ENCODE measurements around the gene PTPRN2.

PTPRN2 gene

DNA sequence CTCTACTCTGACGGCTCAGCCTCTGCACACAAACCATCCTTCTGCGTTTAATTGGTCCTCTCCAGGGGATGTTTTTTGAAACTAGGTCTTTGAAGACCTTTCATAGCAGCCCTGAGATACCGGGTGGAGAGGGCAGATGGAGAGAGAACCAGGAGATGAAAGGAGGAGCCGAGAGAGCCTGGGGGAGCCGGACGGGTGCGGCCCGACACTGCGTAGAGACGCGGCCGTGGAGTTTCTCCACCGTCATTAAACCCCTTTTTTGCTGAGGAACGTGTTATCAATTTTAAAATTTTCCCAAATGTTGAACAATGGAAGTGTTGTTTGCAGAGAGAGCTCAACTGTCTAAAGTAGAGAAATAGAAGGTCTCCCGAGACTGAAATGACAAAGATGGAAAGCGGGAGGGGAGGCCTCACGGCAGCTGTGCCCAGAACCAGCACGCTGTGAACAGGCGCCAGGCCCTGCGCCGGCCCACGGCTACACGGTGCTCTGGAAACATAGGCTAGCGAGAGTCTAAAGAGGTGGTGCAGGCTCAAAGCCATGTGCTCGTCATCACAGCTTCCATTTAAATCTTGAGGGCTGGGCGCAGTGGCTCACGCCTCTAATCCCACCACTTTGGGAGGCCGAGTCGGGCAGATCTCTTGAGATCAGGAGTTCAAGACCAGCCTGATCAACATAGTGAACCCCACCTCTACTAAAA lies 307.0 kb downstream of the PTPRN2 start:
- Mint-ChIP-seq H3K4me1 (peaks cover 23% of the 10 kb centered on the region), H3K27me3 (ENCODE audit: low read depth, poor library complexity) (peaks cover 15% of the 10 kb centered on the region), H3K36me3 (ENCODE audit: low read depth) (no peaks in the 10 kb centered on the region), H3K9me3 (no peaks in the 10 kb centered on the region), H3K4me3 (no peak overlapping the region), H3K27ac (no peak overlapping the region)
- TF ChIP-seq CTCF (IDR thresholded peaks at IDR 0.05), result no peak
- no peak for DNase-seq

- no peaks in the 10 kb centered on the region for H3K36me3 Mint-ChIP-seq (ENCODE audit: low read depth)
- TF ChIP-seq CTCF (IDR thresholded peaks at IDR 0.05), result no peak
- peaks cover 13% of the 10 kb centered on the region for H3K27me3 Mint-ChIP-seq (ENCODE audit: low read depth, poor library complexity)
- no peak overlapping the region for H3K4me3 Mint-ChIP-seq
- peaks cover 23% of the 10 kb centered on the region for H3K4me1 Mint-ChIP-seq
- DNase-seq, result no peak
- no peak overlapping the region for H3K27ac Mint-ChIP-seq
- H3K9me3 Mint-ChIP-seq, result no peaks in the 10 kb centered on the region
Measured at GRCh38 chr7:158279539-158280447, 307.8 kb downstream of the PTPRN2 start.

DNA sequence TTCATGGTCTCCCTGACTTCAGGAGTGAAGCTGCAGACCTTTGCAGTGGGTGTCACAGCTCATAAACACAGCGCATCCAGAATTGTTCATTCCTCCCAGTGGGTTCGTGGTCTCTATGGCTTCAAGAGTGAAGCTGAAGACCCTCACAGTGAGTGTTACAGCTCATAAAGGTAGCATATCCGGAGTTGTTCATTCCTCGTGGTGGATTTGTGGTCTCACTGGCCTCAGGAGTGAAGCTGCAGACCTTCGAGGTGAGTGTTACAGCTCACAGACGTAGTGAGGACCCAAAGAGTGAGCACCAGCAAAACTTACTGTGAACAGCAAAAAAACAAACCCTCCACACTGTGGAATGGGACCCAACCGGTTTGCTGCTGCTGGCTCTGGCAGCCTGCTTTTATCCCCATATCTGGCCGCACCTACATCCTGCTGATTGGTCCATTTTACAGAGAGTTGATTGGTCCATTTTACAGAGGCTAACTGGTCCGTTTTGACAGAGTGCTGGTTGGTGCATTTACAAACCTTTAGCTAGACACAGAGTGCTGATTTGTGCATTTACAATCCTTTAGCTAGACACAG lies 308.8 kb downstream of the PTPRN2 start:
- Mint-ChIP-seq H3K4me1 (peaks cover 23% of the 10 kb centered on the region), H3K4me3 (no peak overlapping the region), H3K36me3 (ENCODE audit: low read depth) (no peaks in the 10 kb centered on the region), H3K27ac (no peak overlapping the region), H3K9me3 (peaks cover 5% of the 10 kb centered on the region), H3K27me3 (ENCODE audit: low read depth, poor library complexity) (peaks cover 10% of the 10 kb centered on the region)
- TF ChIP-seq CTCF (IDR thresholded peaks at IDR 0.05), result no peak
- no peak for DNase-seq

DNA sequence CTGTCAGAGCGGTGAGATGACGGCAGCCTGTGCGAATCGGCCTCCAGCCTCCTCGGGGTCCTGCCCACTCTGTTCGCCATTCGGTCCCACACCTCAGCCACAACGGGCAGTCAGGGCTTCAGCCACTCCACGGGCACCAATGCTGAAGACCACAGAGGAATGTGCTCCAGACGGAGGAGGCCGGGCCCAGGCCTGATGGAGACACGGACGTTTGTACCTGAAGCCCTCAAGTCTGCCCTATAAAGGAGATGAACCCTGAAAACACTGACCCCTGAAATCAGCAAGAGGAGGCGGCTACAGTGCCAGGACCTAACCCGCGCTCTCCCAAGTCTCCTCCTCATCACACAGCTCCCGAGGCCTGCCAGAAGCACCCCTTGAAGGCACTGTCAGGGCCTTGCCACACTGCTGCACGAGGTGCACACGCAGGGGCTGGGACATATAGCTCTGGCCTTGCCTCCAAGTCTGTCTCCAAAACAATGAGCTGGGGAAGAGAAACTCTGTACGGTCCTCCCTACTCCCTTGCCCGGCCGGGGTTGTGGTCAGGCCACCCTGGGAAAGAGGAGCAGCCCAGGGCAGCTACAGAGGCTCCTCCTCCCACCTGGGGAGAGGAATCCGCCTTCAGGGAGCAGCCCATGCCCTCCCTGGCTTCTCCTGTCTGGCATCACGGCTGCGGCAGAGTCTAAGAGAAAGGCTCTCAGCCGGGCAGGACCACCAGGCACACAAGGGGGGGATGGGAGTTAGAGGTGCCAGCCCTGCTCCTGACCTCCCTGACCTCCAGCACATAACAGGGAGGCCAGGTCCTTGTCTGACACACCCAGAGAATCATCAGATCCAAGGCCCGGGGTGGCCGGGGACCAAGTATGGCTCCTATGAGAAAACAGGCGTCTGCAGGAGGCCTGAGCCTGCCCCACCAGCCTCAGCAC lies 310.1 kb downstream of the PTPRN2 start:
- peak overlapping the region; percentile 45 for H3K27ac Mint-ChIP-seq
- no peak for TF ChIP-seq CTCF (IDR thresholded peaks at IDR 0.05)
- DNase-seq, result no peak

DNA sequence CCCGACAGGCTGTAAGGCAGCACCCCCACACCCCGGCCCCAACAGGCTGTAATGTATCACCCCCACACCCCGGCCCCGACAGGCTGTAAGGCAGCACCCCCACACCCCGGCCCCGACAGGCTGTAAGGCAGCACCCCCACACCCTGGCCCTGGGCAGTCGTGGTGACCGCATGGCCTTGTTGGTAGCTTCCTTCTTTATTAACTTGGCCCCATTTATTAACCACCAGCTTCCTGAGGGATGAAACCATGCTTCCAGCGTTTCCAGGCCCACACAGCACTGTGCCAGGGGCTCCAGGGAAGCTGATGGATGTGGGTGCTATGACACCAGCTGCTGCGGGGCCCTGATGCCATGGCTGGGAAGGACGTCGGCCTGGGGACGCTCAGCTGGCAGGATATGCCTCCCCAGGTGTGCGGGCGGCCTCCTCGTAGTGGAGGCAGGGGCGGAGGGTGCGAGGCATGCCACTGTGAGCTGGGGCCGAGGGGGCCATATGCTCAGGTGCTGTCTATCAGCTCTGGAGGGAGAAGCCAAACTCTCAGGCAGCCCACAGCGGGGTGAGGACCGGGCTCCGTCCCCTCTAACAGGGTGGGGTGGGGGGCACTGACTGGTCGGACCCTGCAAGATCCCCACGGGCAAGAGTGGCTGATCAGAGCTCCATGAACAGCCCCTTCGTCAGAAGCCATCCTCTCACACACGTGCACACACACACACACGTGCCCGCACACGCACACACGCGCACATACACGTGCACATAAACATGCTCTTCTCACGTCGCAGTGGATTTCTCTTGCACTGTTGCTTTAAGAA lies 311.0 kb downstream of the PTPRN2 start:
- H3K36me3 Mint-ChIP-seq (ENCODE audit: low read depth), result no peaks in the 10 kb centered on the region
- peaks cover 17% of the 10 kb centered on the region for H3K9me3 Mint-ChIP-seq
- peaks cover 9% of the 10 kb centered on the region for H3K4me1 Mint-ChIP-seq
- no peak overlapping the region for H3K27ac Mint-ChIP-seq
- H3K27me3 Mint-ChIP-seq (ENCODE audit: low read depth, poor library complexity), result peaks cover 4% of the 10 kb centered on the region
- no peak for DNase-seq
- H3K4me3 Mint-ChIP-seq, result no peak overlapping the region
- no peak for TF ChIP-seq CTCF (IDR thresholded peaks at IDR 0.05)

More for the DNA sequence above, 310.1 kb downstream of the PTPRN2 start:
- Mint-ChIP-seq H3K27me3 (ENCODE audit: low read depth, poor library complexity) (peaks cover 4% of the 10 kb centered on the region), H3K4me3 (no peak overlapping the region), H3K4me1 (peaks cover 16% of the 10 kb centered on the region), H3K36me3 (ENCODE audit: low read depth) (no peaks in the 10 kb centered on the region), H3K9me3 (peaks cover 15% of the 10 kb centered on the region)

Measured in nephron progenitor cell (in vitro differentiated cells).